K562 (cell line): ENCODE measurements around the gene MMP21. TPM values are rescaled to one million over a fixed set of nuclear protein-coding genes. Genes with fewer than 3 reads are reported as not detected.

ENCODE experiments used
- ATAC-seq: fragments of 200-7000 bp; cut with Tn5 transposase; 3 replicates; pipeline ENCODE4 v1.9.1; 2020; ENCODE audit warnings: moderate library complexity
- BruUV-seq: library from RNA; stranded (reverse); fragments of 400-500 nt; replicated peaks from 2 replicates; lab custom pipeline; 2021; lab: Mats Ljungman, UMichigan
- CTCF ChIA-PET: fragments of 300-600 bp; formaldehyde crosslinking; extraction: SDS; loops from one replicate; lab custom pipeline; 2021; ENCODE audit warnings: low intra/inter-chr PET ratio; lab: Yijun Ruan, JAX
- POLR2A ChIA-PET: fragments of 300-600, 350-650 bp; sonication (Branson Sonifier 250); formaldehyde crosslinking; extraction: SDS; loops from one replicate; lab custom pipeline; 2021; ENCODE audit warnings: antibody characterized with exemption, inconsistent platforms; lab: Yijun Ruan, JAX
- DNase-seq, 4 experiments: peaks; one replicate each; pipeline versions ENCODE4 v3.0.0 to v3.0.0-alpha.2; 2011 to 2018; ENCODE audit warnings: low spot score in 3 of 4, mixed read lengths in 3 of 4; ENCODE audit errors: extremely low read depth in 1 of 4
- FAIRE-seq: peaks from 2 replicates; lab custom pipeline; 2011; peaks lifted over from hg19 to GRCh38; lab: Jason Lieb, UNC
- H2AFZ ChIP-seq: 2 replicates; pipeline ENCODE4 v1.6.0; 2011; ENCODE audit warnings: low read depth, low read length, control low read depth, inconsistent platforms
- H3K27ac ChIP-seq: fragments of 200-600 bp; 3 replicates; pipeline ENCODE4 v1.8.0; 2011; ENCODE audit warnings: low read depth, mild to moderate bottlenecking, control low read depth, inconsistent platforms, low read length, moderate library complexity, mixed read lengths; ENCODE audit errors: extremely low read depth
- H3K27me3 ChIP-seq, 2 experiments: fragments of 300-600 bp in 1 of 2; 2 replicates in 1 of 2; 3 replicates in 1 of 2; pipeline versions ENCODE4 v1.6.0 to v1.8.0; 2011; ENCODE audit warnings: inconsistent platforms in 2 of 2, low read length in 2 of 2, mild to moderate bottlenecking in 1 of 2, mixed read lengths in 1 of 2, moderate library complexity in 1 of 2; ENCODE audit not compliant: control insufficient read depth in 2 of 2, insufficient read depth in 2 of 2
- H3K36me3 ChIP-seq: fragments of 300-600 bp; 3 replicates; pipeline ENCODE4 v1.8.0; 2011; ENCODE audit warnings: mild to moderate bottlenecking, low read length, inconsistent platforms; ENCODE audit not compliant: control insufficient read depth, insufficient read depth
- H3K4me1 ChIP-seq, 2 experiments: fragments of 200-600 bp in 1 of 2; replicated peaks in 1 of 2; 2 replicates in 1 of 2; 3 replicates in 1 of 2; pipeline versions ENCODE4 v1.5.1 to v1.8.0; 2011; ENCODE audit warnings: inconsistent platforms in 2 of 2, low read length in 2 of 2, mild to moderate bottlenecking in 1 of 2, mixed read lengths in 1 of 2, moderate library complexity in 1 of 2; ENCODE audit not compliant: control insufficient read depth in 2 of 2, insufficient read depth in 2 of 2
- H3K4me2 ChIP-seq: 2 replicates; pipeline ENCODE4 v1.6.1; 2011; ENCODE audit warnings: low read length, control low read depth, inconsistent platforms, mixed read lengths; ENCODE audit not compliant: insufficient read depth
- H3K4me3 ChIP-seq: fragments of 200-600 bp; sonication (generic), shearing (Covaris generic); 2 replicates; pipeline ENCODE4 v1.5.1; 2016; ENCODE audit warnings: control low read depth, inconsistent platforms
- H3K79me2 ChIP-seq: fragments of 200-600 bp; 3 replicates; pipeline ENCODE4 v1.8.0; 2011; ENCODE audit warnings: low read length, inconsistent platforms; ENCODE audit not compliant: control insufficient read depth, insufficient read depth
- H3K9ac ChIP-seq, 2 experiments: 2 replicates each; pipeline versions ENCODE4 v1.6.0 to v1.6.1; 2011; ENCODE audit warnings: low read depth in 2 of 2, low read length in 2 of 2, control low read depth in 1 of 2, inconsistent platforms in 1 of 2, mild to moderate bottlenecking in 1 of 2, mixed read lengths in 1 of 2; ENCODE audit not compliant: insufficient read depth in 1 of 2
- H3K9me1 ChIP-seq: one replicate; pipeline ENCODE4 v1.6.0; 2011; ENCODE audit warnings: inconsistent platforms, mild to moderate bottlenecking, low read length, moderate library complexity; ENCODE audit not compliant: control insufficient read depth, insufficient read depth
- H3K9me3 ChIP-seq: replicated peaks from 2 replicates; pipeline ENCODE4 v1.5.1; 2011; ENCODE audit warnings: low read depth, low read length, inconsistent platforms; ENCODE audit not compliant: control insufficient read depth, insufficient read depth
- H4K20me1 ChIP-seq: replicated peaks from 2 replicates; pipeline ENCODE4 v1.6.1; 2011; ENCODE audit warnings: low read length, inconsistent platforms, mixed read lengths; ENCODE audit not compliant: control insufficient read depth, insufficient read depth
- BCLAF1 ChIP-seq, 2 experiments: fragments of 450-650 bp in 1 of 2; IDR thresholded peaks; 2 replicates each; pipeline ENCODE4 v1.6.1; 2011 to 2017; ENCODE audit warnings: low read depth in 2 of 2, antibody characterized with exemption in 1 of 2, borderline replicate concordance in 1 of 2, low read length in 1 of 2, mild to moderate bottlenecking in 1 of 2, mixed read lengths in 1 of 2; ENCODE audit not compliant: control insufficient read depth in 1 of 2
- GMEB1 ChIP-seq: fragments of 250-450 bp; sonication (Bioruptor Pico); IDR thresholded peaks from 2 replicates; pipeline ENCODE4 v1.4.0; 2020; ENCODE audit warnings: mild to moderate bottlenecking
- MAFG ChIP-seq: fragments of 450-650 bp; conservative IDR thresholded peaks from 2 replicates; pipeline ENCODE4 v1.6.1; 2016; ENCODE audit warnings: missing genetic modification characterization, missing compliant biosample characterization
- MYC ChIP-seq, 2 experiments: fragments of 250-450 bp in 1 of 2; sonication (Bioruptor Pico) in 1 of 2; IDR thresholded peaks; 2 replicates each; pipeline versions ENCODE4 v1.5.1 to v1.6.1; 2012 to 2021; ENCODE audit warnings: low read depth in 2 of 2, borderline replicate concordance in 1 of 2, improper control_type of control experiment in 1 of 2, low read length in 1 of 2, mild to moderate bottlenecking in 1 of 2, moderate library complexity in 1 of 2
- NFYB ChIP-seq: IDR thresholded peaks from 2 replicates; pipeline ENCODE4 v1.6.1; 2011; ENCODE audit warnings: mild to moderate bottlenecking, moderate library complexity; ENCODE audit not compliant: insufficient read length; ENCODE audit errors: extremely low read depth
- PHF21A ChIP-seq: fragments of 450-650 bp; IDR thresholded peaks from 2 replicates; pipeline ENCODE4 v1.6.1; 2017; ENCODE audit warnings: low read depth, borderline replicate concordance
- RBM22 ChIP-seq: fragments of 200-400 bp; formaldehyde crosslinking; IDR thresholded peaks from 2 replicates; pipeline ENCODE4 v1.6.1; 2018; ENCODE audit warnings: low read length, low read depth; ENCODE audit not compliant: poor library complexity, severe bottlenecking
- RBM34 ChIP-seq: fragments of 200-400 bp; formaldehyde crosslinking; IDR thresholded peaks from 2 replicates; pipeline ENCODE4 v1.6.1; 2018; ENCODE audit warnings: low read length, borderline replicate concordance; ENCODE audit not compliant: insufficient read depth
- TEAD2 ChIP-seq: fragments of 450-650 bp; IDR thresholded peaks from 2 replicates; pipeline ENCODE4 v1.6.1; 2016; ENCODE audit warnings: missing genetic modification characterization, control low read depth, missing compliant biosample characterization
- ZBTB8A ChIP-seq: fragments of 450-650 bp; IDR thresholded peaks from 2 replicates; pipeline ENCODE4 v1.6.1; 2018; ENCODE audit warnings: mild to moderate bottlenecking, moderate library complexity; ENCODE audit not compliant: partially characterized antibody
- ZNF143 ChIP-seq: sonication (generic); formaldehyde crosslinking; IDR thresholded peaks from 2 replicates; pipeline ENCODE4 v1.9.0; 2022; ENCODE audit warnings: mild to moderate bottlenecking, missing genetic modification reagents
- ZNF398 ChIP-seq: fragments of 250-450 bp; sonication (Bioruptor Pico); IDR thresholded peaks from 2 replicates; pipeline ENCODE4 v1.8.0; 2021; ENCODE audit warnings: moderate library complexity, mild to moderate bottlenecking, inconsistent platforms
- WGBS: fragments of 100-300 bp; shearing (Covaris generic); methylation state at CpG from one replicate; pipeline ENCODE4 v1.1.6; 2016; ENCODE audit warnings: low coverage, mixed read lengths; ENCODE audit not compliant: insufficient coverage; ENCODE audit errors: missing lambda C conversion rate; 5-methylcytosine and 5-hydroxymethylcytosine counted together
- in situ Hi-C: fragments of 300-500 bp; cut with MboI; formaldehyde crosslinking; loops from 4 replicates; pipeline ENCODE4 v1.15.0; 2018; ENCODE audit warnings: inconsistent platforms, mixed read lengths
- intact Hi-C: fragments of 100-400 bp; cut with micrococcal nuclease; formaldehyde crosslinking; loops from 2 replicates; pipeline ENCODE4 v1.14.2; 2022
- polyA plus RNA-seq, 8 experiments: library from polyadenylated mRNA; depleted of rRNA in 4 of 8; stranded (reverse) in 5 of 8; unstranded in 3 of 8; fragments of >200 nt; fragmentation: Nextera tagmentation in 2 of 8; fragmentation: Illumina TruSeq in 1 of 8; extraction: Ambion mirVana in 2 of 8; extraction: Trizol in 1 of 8; gene quantifications; 2 replicates each; pipeline versions ENCODE4 v1.2.1 to v1.2.3, GENCODE V29; 2011 to 2014; ENCODE audit warnings: inconsistent platforms in 1 of 8, missing spikeins in 1 of 8
- total RNA-seq, 7 experiments: library from RNA; depleted of rRNA in 6 of 7; stranded (reverse); fragments of >200 nt in 6 of 7; fragmentation: Illumina TruSeq in 2 of 7; extraction: Trizol in 2 of 7; gene quantifications; 2 replicates each; pipeline versions ENCODE4 v1.2.1 to v1.2.3, GENCODE V29; 2011 to 2021; ENCODE audit warnings: low replicate concordance in 1 of 7

Gene MMP21
- total and polyA plus RNA-seq, 9 of the 15 experiments (the other 6 are each of a cell fraction or from before 2014, with no cell fraction given): not detected

- TF ChIP-seq MYC (IDR thresholded peaks at IDR 0.05; ENCODE audit: low read depth, low read length) (no peak), MYC (CRISPR knock-in tag; IDR thresholded peaks at IDR 0.05; ENCODE audit: borderline replicate concordance, low read depth) (no peak), RBM34 (no peak)
- TF ChIP-seq, all 486 proteins: peak for 0
Measured at GRCh38 chr10:125756196-125756595, 19.4 kb downstream of the MMP21 start (continued).

GRCh38 chr10:125747417-125747816 is 28.2 kb downstream of the MMP21 start:
- no peaks in the 10 kb centered on the region for H3K79me2 ChIP-seq
- no peak overlapping the region for H3K4me2 ChIP-seq
- in situ Hi-C loops: no loop called here
- 75% methylated on average over 5 of the region's 5 CpGs for WGBS
- no peaks in the 10 kb centered on the region for H3K4me1 ChIP-seq
- BruUV-seq: no TSS peak
- no peak overlapping the region for H3K27ac ChIP-seq
- intact Hi-C loops: no loop called here
- H2AFZ ChIP-seq: no peak overlapping the region
- no peaks in the 10 kb centered on the region for H3K27me3 ChIP-seq
- H3K9ac ChIP-seq: no peak overlapping the region
- H3K9me3 ChIP-seq: no peaks in the 10 kb centered on the region
- FAIRE-seq (no peak), DNase-seq (no peak)
- POLR2A ChIA-PET: no interaction called here
- H3K4me3 ChIP-seq: no peak overlapping the region
- CTCF ChIA-PET: no interaction called here
- H3K36me3 ChIP-seq: peaks cover 75% of the 10 kb centered on the region
- no peaks in the 10 kb centered on the region for H4K20me1 ChIP-seq
- no peaks in the 10 kb centered on the region for H3K9me1 ChIP-seq
- no peak for TF ChIP-seq MAFG
- no peak for TF ChIP-seq ZBTB8A
- no peak for TF ChIP-seq TEAD2
- no peak for TF ChIP-seq RBM22
- TF ChIP-seq NFYB: no peak
- TF ChIP-seq ZNF398 (CRISPR knock-in tag): no peak
- TF ChIP-seq GMEB1 (CRISPR knock-in tag): no peak
- no peak for TF ChIP-seq PHF21A
- TF ChIP-seq BCLAF1 (IDR thresholded peaks at IDR 0.05; ENCODE audit: borderline replicate concordance in 1 of 2, control insufficient read depth in 1 of 2, low read depth in 2 of 2, low read length in 1 of 2): no peak
- TF ChIP-seq ZNF143 (CRISPR knock-in tag): no peak
- TF ChIP-seq, all 486 proteins: peak for 0
- ATAC-seq: no peak
